Peyer's patch (tissue), 4 donors: ENCODE results near the gene CHI3L2. TPM values are rescaled to one million over a fixed set of nuclear protein-coding genes. Genes with fewer than 3 reads are reported as not detected.

Experiments
- DNase-seq, 3 donors: peaks; one replicate each; pipeline ENCODE4 v3.0.0-alpha.2; 2017 to 2019
- H3K27ac ChIP-seq, 4 donors: fragments of 200-600 bp; sonication (generic); one replicate each; pipeline ENCODE4 v1.5.1; 2016 to 2019
- H3K27me3 ChIP-seq, 2 donors: fragments of 200-600 bp; sonication (generic); one replicate each; pipeline ENCODE4 v1.5.1; 2019
- H3K36me3 ChIP-seq, 3 donors: fragments of 200-600 bp; sonication (generic); one replicate each; pipeline ENCODE4 v1.5.1; 2016 to 2019
- H3K4me1 ChIP-seq, 4 donors: fragments of 200-600 bp; sonication (generic); one replicate each; pipeline ENCODE4 v1.5.1; 2016 to 2019
- H3K4me3 ChIP-seq, 4 donors: fragments of 200-600 bp; sonication (generic); 1 replicate in 3 of 4; 2 replicates in 1 of 4; pipeline ENCODE4 v1.5.1; 2016 to 2019; ENCODE audit warnings: mild to moderate bottlenecking in 1 of 4
- H3K9me3 ChIP-seq, 4 donors: fragments of 200-600 bp; sonication (generic); one replicate each; pipeline ENCODE4 v1.5.1; 2016 to 2019; ENCODE audit warnings: mild to moderate bottlenecking in 1 of 4
- CTCF ChIP-seq, 6 experiments: fragments of 450-650 bp in 4 of 6; fragments of 200-600 bp in 2 of 6; sonication (generic) in 1 of 6; IDR thresholded peaks; one replicate each; pipeline ENCODE4 v1.5.1; 2017 to 2019; ENCODE audit warnings: antibody characterized with exemption in 6 of 6, mild to moderate bottlenecking in 3 of 6, moderate library complexity in 1 of 6
- POLR2A ChIP-seq, 2 donors: fragments of 450-650 bp; IDR thresholded peaks; one replicate each; pipeline ENCODE4 v1.5.1; 2017; ENCODE audit warnings: antibody characterized with exemption in 2 of 2, mild to moderate bottlenecking in 2 of 2, moderate library complexity in 2 of 2
- total RNA-seq, 4 donors: library from RNA; depleted of rRNA; stranded (reverse); fragments of >200 nt; gene quantifications; one replicate each; pipeline ENCODE4 v1.1.0, GENCODE V29; 2016

CHI3L2 gene
- total RNA-seq, 4 donors from 2014 or later = 0.67 to 14.0 (median 3.3) TPM; not detected in 1

GRCh38 chr1:111195002-111195684 is 32.4 kb upstream of the CHI3L2 start:
- TF ChIP-seq POLR2A (IDR thresholded peaks at IDR 0.05) (no peak), CTCF (IDR thresholded peaks at IDR 0.05) (no peak)
- Histone ChIP-seq H3K27me3 (no peaks in the 10 kb centered on the region), H3K36me3 (peaks cover 0 to 45% (median 0%) of the 10 kb centered on the region in 3 donors), H3K9me3 (no peaks in the 10 kb centered on the region), H3K27ac (peak overlapping the region in 2 of 4 donors; percentile 56 to 99), H3K4me1 (peaks cover 8 to 60% (median 30%) of the 10 kb centered on the region in 4 donors), H3K4me3 (no peak overlapping the region)
- no peak for DNase-seq

GRCh38 chr1:111196213-111196612 is 31.3 kb upstream of the CHI3L2 start:
- Histone ChIP-seq H3K4me1 (peaks cover 6 to 60% (median 30%) of the 10 kb centered on the region in 4 donors), H3K27ac (peak overlapping the region in 2 of 4 donors; percentile 93 to 99), H3K27me3 (no peaks in the 10 kb centered on the region), H3K36me3 (peaks cover 0 to 45% (median 0%) of the 10 kb centered on the region in 3 donors), H3K4me3 (peak overlapping the region in 2 of 4 donors; percentile 39 to 81), H3K9me3 (no peaks in the 10 kb centered on the region)
- no peak for TF ChIP-seq CTCF (IDR thresholded peaks at IDR 0.05)
- TF ChIP-seq POLR2A (IDR thresholded peaks at IDR 0.05) = no peak
- DNase-seq = no peak

GRCh38 chr1:111197598-111198284 is 29.8 kb upstream of the CHI3L2 start:
- Histone ChIP-seq H3K27ac (peak overlapping the region in 3 of 4 donors; percentile 93 to 100 (median 99)), H3K27me3 (no peaks in the 10 kb centered on the region), H3K9me3 (no peaks in the 10 kb centered on the region), H3K36me3 (peaks cover 0 to 38% (median 0%) of the 10 kb centered on the region in 3 donors), H3K4me3 (peak overlapping the region; percentile 33 to 81 (median 43)), H3K4me1 (peaks cover 4 to 61% (median 28%) of the 10 kb centered on the region in 4 donors)
- peak in 2 of 3 donors; percentile 65 to 76 for DNase-seq
- TF ChIP-seq CTCF (IDR thresholded peaks at IDR 0.05) (peak in 2 of 6 experiments; percentile 26 to 32), POLR2A (IDR thresholded peaks at IDR 0.05) (no peak)

- Histone ChIP-seq H3K4me1 (peaks cover 4 to 55% (median 21%) of the 10 kb centered on the region in 4 donors), H3K9me3 (no peaks in the 10 kb centered on the region), H3K36me3 (peaks cover 0 to 38% (median 0%) of the 10 kb centered on the region in 3 donors), H3K27me3 (no peaks in the 10 kb centered on the region), H3K4me3 (peak overlapping the region; percentile 33 to 81 (median 43)), H3K27ac (peak overlapping the region; percentile 93 to 100 (median 98))
- no peak for DNase-seq
- TF ChIP-seq CTCF (IDR thresholded peaks at IDR 0.05) = no peak
- no peak for TF ChIP-seq POLR2A (IDR thresholded peaks at IDR 0.05)
Observed at GRCh38 chr1:111198836-111199235, 28.7 kb upstream of the CHI3L2 start.

DNA sequence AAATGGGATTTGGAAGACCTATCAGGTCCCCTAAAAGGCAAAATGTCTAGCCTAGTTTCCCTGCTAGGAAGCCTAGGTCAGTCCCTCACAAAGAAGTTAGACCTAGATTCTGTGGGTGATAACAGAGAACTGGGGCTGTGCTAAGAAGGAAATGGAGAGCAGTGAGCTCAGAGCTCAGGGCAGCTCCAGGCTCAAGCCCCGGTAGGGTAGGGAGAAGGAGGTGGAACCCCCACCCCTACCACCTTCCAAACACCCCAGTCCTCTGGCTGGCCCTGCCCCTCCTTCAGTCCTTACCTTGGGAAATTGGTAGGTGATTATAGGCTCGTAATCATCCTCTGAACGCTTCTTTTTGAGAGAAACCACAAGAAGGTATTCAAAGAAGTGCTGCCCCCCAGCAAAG is 28.2 kb upstream of the CHI3L2 start:
- TF ChIP-seq POLR2A (IDR thresholded peaks at IDR 0.05) (no peak), CTCF (IDR thresholded peaks at IDR 0.05) (no peak)
- Histone ChIP-seq H3K4me3 (peak overlapping the region; percentile 33 to 81 (median 43)), H3K36me3 (peaks cover 0 to 35% (median 0%) of the 10 kb centered on the region in 3 donors), H3K9me3 (no peaks in the 10 kb centered on the region), H3K27ac (peak overlapping the region; percentile 93 to 100 (median 98)), H3K27me3 (no peaks in the 10 kb centered on the region), H3K4me1 (peaks cover under 1 to 50% (median 19%) of the 10 kb centered on the region in 4 donors)
- no peak for DNase-seq
